ENCODE data around the gene GLRA3.

GRCh38 chr4:174717828-174718227, 111.2 kb downstream of the GLRA3 start:
- no peak for TF ChIP-seq STAT3 (IDR thresholded peaks at IDR 0.05; ENCODE audit: low read depth, low read length)
- no peak for TF ChIP-seq POLR2A (IDR thresholded peaks at IDR 0.05; ENCODE audit: low read depth, low read length)
- no peak for TF ChIP-seq CTCF (IDR thresholded peaks at IDR 0.05 in 2 of 3, conservative IDR thresholded peaks at IDR 0.05 in 1 of 3; ENCODE audit: control insufficient read depth in 2 of 3, extremely low read depth in 1 of 3, insufficient read depth in 1 of 3, low read depth in 3 of 3, low read length in 3 of 3)
- no peak for TF ChIP-seq USF2 (IDR thresholded peaks at IDR 0.05; ENCODE audit: borderline replicate concordance, low read depth, low read length)
- TF ChIP-seq MEF2A (IDR thresholded peaks at IDR 0.05; ENCODE audit: insufficient read depth, low read depth, low read length) = no peak
- TF ChIP-seq POLR2AphosphoS2 (IDR thresholded peaks at IDR 0.05; ENCODE audit: low read depth, low read length) = no peak
- no peak for TF ChIP-seq POLR2AphosphoS5 (IDR thresholded peaks at IDR 0.05; ENCODE audit: low read length)
- TF ChIP-seq STAT1 (conservative IDR thresholded peaks at IDR 0.05) = no peak
- no peak for TF ChIP-seq NFYA (IDR thresholded peaks at IDR 0.05; ENCODE audit: borderline replicate concordance, low read depth, low read length)
- TF ChIP-seq MAX (IDR thresholded peaks at IDR 0.05; ENCODE audit: low read depth, low read length) = no peak
- TF ChIP-seq EP300 (IDR thresholded peaks at IDR 0.05; ENCODE audit: borderline replicate concordance in 1 of 2, control insufficient read depth in 1 of 2, low read depth in 2 of 2, low read length in 2 of 2) = no peak
- TF ChIP-seq SP1 (IDR thresholded peaks at IDR 0.05; ENCODE audit: low read depth, low read length) = no peak
- TF ChIP-seq RFX5 (IDR thresholded peaks at IDR 0.05; ENCODE audit: low read depth, low read length) = no peak
